ENCODE results near the gene SGCD. TPM values are rescaled to one million over a fixed set of nuclear protein-coding genes. Genes with fewer than 3 reads are reported as not detected.

The SGCD gene
- total RNA-seq, 1 experiment from 2014 or later: not detected

DNA sequence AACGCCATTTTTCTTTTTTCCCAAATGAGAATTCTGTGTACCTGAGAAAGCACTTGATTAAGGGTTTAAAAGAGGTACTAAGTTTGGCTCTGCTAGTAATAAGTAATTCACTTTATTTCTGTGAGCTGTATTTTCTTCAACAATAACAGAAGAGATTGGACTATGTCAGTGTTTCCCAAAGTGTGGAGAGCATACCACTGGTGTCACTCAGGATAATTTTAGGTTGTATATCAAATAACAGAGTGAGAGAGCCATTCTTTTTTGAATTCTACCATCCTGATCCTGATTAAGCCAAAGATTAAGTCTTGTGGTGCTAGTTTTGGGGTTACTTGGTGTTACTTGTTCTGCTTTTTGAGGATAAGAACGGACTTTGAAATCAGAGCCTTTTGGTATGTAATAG, 380.8 kb downstream of the SGCD start:
- TF ChIP-seq CEBPB (IDR thresholded peaks at IDR 0.05; ENCODE audit: low read depth) (no peak), SP1 (IDR thresholded peaks at IDR 0.05; ENCODE audit: low read depth) (no peak), TCF7L2 (IDR thresholded peaks at IDR 0.05; ENCODE audit: borderline replicate concordance, extremely low read depth, insufficient read depth, insufficient read length) (no peak), SIN3A (IDR thresholded peaks at IDR 0.05; ENCODE audit: low read depth) (no peak), ELF1 (IDR thresholded peaks at IDR 0.05; ENCODE audit: borderline replicate concordance, low read depth) (no peak)
- H3K4me2 ChIP-seq (ENCODE audit: low read length): no peak overlapping the region
- no peak overlapping the region for H3K27ac ChIP-seq (ENCODE audit: low read depth, low read length)
- ChIA-PET RAD21 (ENCODE audit: low non-redundant PET in 1 of 2, low total read pairs in 2 of 2, uncharacterized antibody in 2 of 2, unreplicated experiment in 2 of 2) (no interaction called here), CTCF (no interaction called here), POLR2A (no interaction called here)
- intact Hi-C loops (cut with micrococcal nuclease): no loop called here
- no peaks in the 10 kb centered on the region for H3K4me1 ChIP-seq (ENCODE audit: control insufficient read depth in 1 of 2, insufficient read depth in 2 of 2, low read length in 2 of 2)
- ATAC-seq: no peak
- H3K27me3 ChIP-seq (ENCODE audit: insufficient read depth, low read length): no peaks in the 10 kb centered on the region; the same call in 1 of the 2 replicates
- no peaks in the 10 kb centered on the region for H3K79me2 ChIP-seq (ENCODE audit: insufficient read depth, low read length)
- no peak overlapping the region for H3K4me3 ChIP-seq (replicated peaks in 1 of 2; ENCODE audit: low read depth in 1 of 2, low read length in 2 of 2)
- no peaks in the 10 kb centered on the region for H3K9me3 ChIP-seq (ENCODE audit: control insufficient read depth in 1 of 2, insufficient read depth in 1 of 2, low read depth in 1 of 2, low read length in 2 of 2)
- H3K9me2 ChIP-seq (ENCODE audit: insufficient read depth): no peaks in the 10 kb centered on the region
- H3K9ac ChIP-seq (ENCODE audit: low read length): no peak overlapping the region
- no peaks in the 10 kb centered on the region for H3K36me3 ChIP-seq (ENCODE audit: control insufficient read depth in 1 of 2, insufficient read depth in 2 of 2, low read length in 2 of 2)
- no peaks in the 10 kb centered on the region for H4K20me1 ChIP-seq (ENCODE audit: insufficient read depth)
- BruUV-seq (replicated peaks): no TSS peak
- no peak overlapping the region for H2AFZ ChIP-seq (ENCODE audit: low read depth, low read length, poor library complexity, severe bottlenecking)
- no peak for DNase-seq (ENCODE audit: low read depth, low spot score)

DNA sequence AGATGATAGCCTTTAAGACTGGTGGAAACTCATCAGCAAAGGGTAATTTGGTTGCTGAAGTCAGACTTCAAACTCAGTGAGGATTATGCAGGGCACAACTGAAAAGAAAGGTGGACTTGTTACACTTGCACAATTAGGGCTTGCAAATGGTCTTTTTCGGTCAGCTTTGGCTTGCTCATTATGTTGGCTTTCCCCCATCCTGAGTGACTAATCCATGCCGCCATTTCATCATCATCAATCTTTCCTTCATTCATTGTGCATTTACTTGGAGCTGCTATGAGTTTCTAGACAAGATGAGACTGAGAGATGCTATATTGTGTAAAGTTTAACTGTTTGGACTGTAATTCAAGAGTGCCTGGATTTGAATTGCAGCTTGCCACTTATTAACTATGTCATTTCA, 388.3 kb downstream of the SGCD start:
- H3K36me3 ChIP-seq (ENCODE audit: control insufficient read depth in 1 of 2, insufficient read depth in 2 of 2, low read length in 2 of 2): no peaks in the 10 kb centered on the region
- RAD21 ChIA-PET (ENCODE audit: low non-redundant PET in 1 of 2, low total read pairs in 2 of 2, uncharacterized antibody in 2 of 2, unreplicated experiment in 2 of 2): no interaction called here
- no peaks in the 10 kb centered on the region for H3K27me3 ChIP-seq (ENCODE audit: insufficient read depth, low read length)
- no peaks in the 10 kb centered on the region for H3K79me2 ChIP-seq (ENCODE audit: insufficient read depth, low read length)
- H3K9me2 ChIP-seq (ENCODE audit: insufficient read depth): no peaks in the 10 kb centered on the region
- no peak overlapping the region for H3K27ac ChIP-seq (ENCODE audit: low read depth, low read length)
- no peaks in the 10 kb centered on the region for H3K9me3 ChIP-seq (ENCODE audit: control insufficient read depth in 1 of 2, insufficient read depth in 1 of 2, low read depth in 1 of 2, low read length in 2 of 2)
- no peaks in the 10 kb centered on the region for H4K20me1 ChIP-seq (ENCODE audit: insufficient read depth)
- DNase-seq (ENCODE audit: low read depth, low spot score) (no peak), ATAC-seq (no peak)
- no peak overlapping the region for H3K4me3 ChIP-seq (replicated peaks in 1 of 2; ENCODE audit: low read depth in 1 of 2, low read length in 2 of 2)
- POLR2A ChIA-PET: no interaction called here
- BruUV-seq (replicated peaks): no TSS peak
- H2AFZ ChIP-seq (ENCODE audit: low read depth, low read length, poor library complexity, severe bottlenecking): no peak overlapping the region
- intact Hi-C loops (cut with micrococcal nuclease): no loop called here
- no peak overlapping the region for H3K4me2 ChIP-seq (ENCODE audit: low read length)
- no peaks in the 10 kb centered on the region for H3K4me1 ChIP-seq (ENCODE audit: control insufficient read depth in 1 of 2, insufficient read depth in 2 of 2, low read length in 2 of 2)
- no peak overlapping the region for H3K9ac ChIP-seq (ENCODE audit: low read length)
- CTCF ChIA-PET: no interaction called here
- TF ChIP-seq, protein P1, sequence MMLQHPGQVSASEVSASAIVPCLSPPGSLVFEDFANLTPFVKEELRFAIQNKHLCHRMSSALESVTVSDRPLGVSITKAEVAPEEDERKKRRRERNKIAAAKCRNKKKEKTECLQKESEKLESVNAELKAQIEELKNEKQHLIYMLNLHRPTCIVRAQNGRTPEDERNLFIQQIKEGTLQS (IDR thresholded peaks at IDR 0.05): no peak
- TF ChIP-seq TCF7L2 (IDR thresholded peaks at IDR 0.05; ENCODE audit: borderline replicate concordance, extremely low read depth, insufficient read depth, insufficient read length) (no peak), POLR2A (IDR thresholded peaks at IDR 0.05; ENCODE audit: borderline replicate concordance, extremely low read depth, insufficient read depth, insufficient read length) (no peak), SP1 (IDR thresholded peaks at IDR 0.05; ENCODE audit: low read depth) (no peak), ZFX (IDR thresholded peaks at IDR 0.05) (no peak), ELF1 (IDR thresholded peaks at IDR 0.05; ENCODE audit: borderline replicate concordance, low read depth) (no peak), FOSL1 (IDR thresholded peaks at IDR 0.05; ENCODE audit: low read depth) (no peak), CBX3 (IDR thresholded peaks at IDR 0.05; ENCODE audit: low read depth) (no peak), EZH2 (IDR thresholded peaks at IDR 0.05) (no peak), POLR2AphosphoS5 (IDR thresholded peaks at IDR 0.05; ENCODE audit: low read depth, low read length) (no peak), SRF (IDR thresholded peaks at IDR 0.05; ENCODE audit: low read depth) (no peak)
- TF ChIP-seq, protein P2, sequence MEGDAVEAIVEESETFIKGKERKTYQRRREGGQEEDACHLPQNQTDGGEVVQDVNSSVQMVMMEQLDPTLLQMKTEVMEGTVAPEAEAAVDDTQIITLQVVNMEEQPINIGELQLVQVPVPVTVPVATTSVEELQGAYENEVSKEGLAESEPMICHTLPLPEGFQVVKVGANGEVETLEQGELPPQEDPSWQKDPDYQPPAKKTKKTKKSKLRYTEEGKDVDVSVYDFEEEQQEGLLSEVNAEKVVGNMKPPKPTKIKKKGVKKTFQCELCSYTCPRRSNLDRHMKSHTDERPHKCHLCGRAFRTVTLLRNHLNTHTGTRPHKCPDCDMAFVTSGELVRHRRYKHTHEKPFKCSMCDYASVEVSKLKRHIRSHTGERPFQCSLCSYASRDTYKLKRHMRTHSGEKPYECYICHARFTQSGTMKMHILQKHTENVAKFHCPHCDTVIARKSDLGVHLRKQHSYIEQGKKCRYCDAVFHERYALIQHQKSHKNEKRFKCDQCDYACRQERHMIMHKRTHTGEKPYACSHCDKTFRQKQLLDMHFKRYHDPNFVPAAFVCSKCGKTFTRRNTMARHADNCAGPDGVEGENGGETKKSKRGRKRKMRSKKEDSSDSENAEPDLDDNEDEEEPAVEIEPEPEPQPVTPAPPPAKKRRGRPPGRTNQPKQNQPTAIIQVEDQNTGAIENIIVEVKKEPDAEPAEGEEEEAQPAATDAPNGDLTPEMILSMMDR (IDR thresholded peaks at IDR 0.05 in 2 of 3, conservative IDR thresholded peaks at IDR 0.05 in 1 of 3; ENCODE audit: borderline replicate concordance in 1 of 3, insufficient read depth in 1 of 3, low read depth in 2 of 3, low read length in 2 of 3): no peak
- TF ChIP-seq, protein P3, sequence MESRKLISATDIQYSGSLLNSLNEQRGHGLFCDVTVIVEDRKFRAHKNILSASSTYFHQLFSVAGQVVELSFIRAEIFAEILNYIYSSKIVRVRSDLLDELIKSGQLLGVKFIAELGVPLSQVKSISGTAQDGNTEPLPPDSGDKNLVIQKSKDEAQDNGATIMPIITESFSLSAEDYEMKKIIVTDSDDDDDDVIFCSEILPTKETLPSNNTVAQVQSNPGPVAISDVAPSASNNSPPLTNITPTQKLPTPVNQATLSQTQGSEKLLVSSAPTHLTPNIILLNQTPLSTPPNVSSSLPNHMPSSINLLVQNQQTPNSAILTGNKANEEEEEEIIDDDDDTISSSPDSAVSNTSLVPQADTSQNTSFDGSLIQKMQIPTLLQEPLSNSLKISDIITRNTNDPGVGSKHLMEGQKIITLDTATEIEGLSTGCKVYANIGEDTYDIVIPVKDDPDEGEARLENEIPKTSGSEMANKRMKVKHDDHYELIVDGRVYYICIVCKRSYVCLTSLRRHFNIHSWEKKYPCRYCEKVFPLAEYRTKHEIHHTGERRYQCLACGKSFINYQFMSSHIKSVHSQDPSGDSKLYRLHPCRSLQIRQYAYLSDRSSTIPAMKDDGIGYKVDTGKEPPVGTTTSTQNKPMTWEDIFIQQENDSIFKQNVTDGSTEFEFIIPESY (IDR thresholded peaks at IDR 0.05; ENCODE audit: extremely low read depth, insufficient replicate concordance, low read length): no peak

Measured in HCT116 (cell line).